Thymus (tissue), 11 donors: ENCODE results near the gene ENAH. TPM values are rescaled to one million over a fixed set of nuclear protein-coding genes. Genes with fewer than 3 reads are reported as not detected.
"Not testable (repeated sequence)": the region's sequence is repeated elsewhere in the genome, so short reads cannot be mapped to it uniquely, and the experiment has no call there.

Source experiments
- DNase-seq, 9 donors: peaks; one replicate each; pipeline ENCODE4 v3.0.0-alpha.2; 2013; ENCODE audit warnings: low spot score in 9 of 9, low read depth in 6 of 9, missing footprints in 1 of 9
- H3K27ac ChIP-seq, 2 donors: one replicate each; pipeline ENCODE4 v1.5.1; 2013; ENCODE audit warnings: control low read depth in 1 of 2, low read depth in 1 of 2, low read length in 1 of 2, mild to moderate bottlenecking in 1 of 2, moderate library complexity in 1 of 2
- H3K27me3 ChIP-seq, 2 donors: one replicate each; pipeline ENCODE4 v1.5.1; 2013; ENCODE audit warnings: low read length in 1 of 2; ENCODE audit not compliant: control insufficient read depth in 2 of 2, insufficient read depth in 1 of 2
- H3K36me3 ChIP-seq, 2 donors: one replicate each; pipeline ENCODE4 v1.5.1; 2013; ENCODE audit warnings: low read length in 1 of 2, mild to moderate bottlenecking in 1 of 2, moderate library complexity in 1 of 2; ENCODE audit not compliant: control insufficient read depth in 2 of 2, insufficient read depth in 2 of 2
- H3K4me1 ChIP-seq, 2 donors: one replicate each; pipeline ENCODE4 v1.5.1; 2013; ENCODE audit warnings: low read length in 2 of 2; ENCODE audit not compliant: control insufficient read depth in 2 of 2, insufficient read depth in 2 of 2
- H3K4me3 ChIP-seq, 2 donors: one replicate each; pipeline ENCODE4 v1.5.1; 2013; ENCODE audit warnings: low read length in 2 of 2, control low read depth in 1 of 2, mild to moderate bottlenecking in 1 of 2
- H3K9me3 ChIP-seq, 2 donors: one replicate each; pipeline ENCODE4 v1.5.1; 2013; ENCODE audit warnings: low read length in 1 of 2, mild to moderate bottlenecking in 1 of 2; ENCODE audit not compliant: control insufficient read depth in 2 of 2, insufficient read depth in 1 of 2
- WGBS: extraction: QIAGEN DNeasy Blood & Tissue Kit; methylation state at CpG from one replicate; pipeline ENCODE4 v1.1.7; 2013; 5-methylcytosine and 5-hydroxymethylcytosine counted together
- polyA plus RNA-seq: library from polyadenylated mRNA; stranded (reverse); fragments of 200-250 nt; gene quantifications from one replicate; pipeline ENCODE4 v1.2.3, GENCODE V29; 2013
- total RNA-seq: library from RNA; stranded (reverse); fragments of 120-200 nt; gene quantifications from one replicate; pipeline ENCODE4 v1.2.4, GENCODE V29; 2013
- donor health status: healthy.

The ENAH gene
- total and polyA plus RNA-seq, 2 donors, result 18.3 to 19.5 TPM

DNA sequence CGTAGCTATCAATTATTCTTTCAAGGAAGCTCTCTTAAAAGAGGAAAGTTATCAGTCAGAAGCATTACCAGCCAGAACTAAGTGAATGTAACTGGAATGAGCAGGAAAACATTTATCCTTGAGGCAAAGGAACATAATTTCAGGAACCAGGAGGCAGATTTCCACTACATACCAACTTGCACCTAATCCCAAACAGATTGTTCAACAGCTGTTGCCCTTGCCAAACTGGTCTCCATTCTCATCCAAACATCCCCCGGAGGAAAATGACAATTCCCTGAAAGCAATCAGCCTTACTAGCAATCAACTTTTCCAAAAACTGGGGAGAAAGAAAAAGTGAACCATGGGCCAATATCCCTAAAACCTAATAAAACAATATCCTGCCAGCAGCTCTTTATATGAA lies 35.0 kb downstream of the ENAH start:
- no peak for DNase-seq
- WGBS, result 98% methylated on average over 2 of the region's 2 CpGs
- Histone ChIP-seq H3K27ac (no peak overlapping the region), H3K27me3 (no peaks in the 10 kb centered on the region), H3K4me1 (no peaks in the 10 kb centered on the region), H3K9me3 (no peaks in the 10 kb centered on the region), H3K4me3 (no peak overlapping the region), H3K36me3 (no peaks in the 10 kb centered on the region)

- 100% methylated on average over 1 of the region's 1 CpG for WGBS
- no peak overlapping the region for H3K27ac ChIP-seq
- no peaks in the 10 kb centered on the region for H3K9me3 ChIP-seq
Observed at GRCh38 chr1:225617479-225617878, 35.4 kb downstream of the ENAH start.

DNA sequence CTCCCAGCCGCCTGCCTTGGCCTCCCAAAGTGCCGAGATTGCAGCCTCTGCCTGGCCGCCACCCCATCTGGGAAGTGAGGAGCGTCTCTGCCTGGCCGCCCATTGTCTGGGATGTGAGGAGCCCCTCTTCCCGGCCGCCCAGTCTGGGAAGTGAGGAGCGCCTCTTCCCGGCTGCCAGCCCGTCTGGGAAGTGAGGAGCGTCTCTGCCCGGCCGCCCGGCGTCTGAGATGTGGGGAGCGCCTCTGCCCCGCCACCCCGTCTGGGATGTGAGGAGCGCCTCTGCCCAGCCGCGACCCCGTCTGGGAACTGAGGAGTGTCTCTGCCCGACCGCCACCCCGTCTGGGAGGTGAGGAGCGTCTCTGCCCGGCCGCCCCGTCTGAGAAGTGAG lies 37.5 kb downstream of the ENAH start:
- not testable (repeated sequence) for H3K4me3 ChIP-seq, DNase-seq, H3K4me1 ChIP-seq, H3K27ac ChIP-seq, H3K9me3 ChIP-seq, H3K27me3 ChIP-seq, H3K36me3 ChIP-seq
- WGBS, result 97% methylated on average over 25 of the region's 29 CpGs

More at GRCh38 chr1:225617479-225617878, 35.4 kb downstream of the ENAH start:
- Histone ChIP-seq H3K4me3 (no peak overlapping the region), H3K27me3 (no peaks in the 10 kb centered on the region), H3K4me1 (no peaks in the 10 kb centered on the region), H3K36me3 (no peaks in the 10 kb centered on the region)
- DNase-seq, result no peak

DNA sequence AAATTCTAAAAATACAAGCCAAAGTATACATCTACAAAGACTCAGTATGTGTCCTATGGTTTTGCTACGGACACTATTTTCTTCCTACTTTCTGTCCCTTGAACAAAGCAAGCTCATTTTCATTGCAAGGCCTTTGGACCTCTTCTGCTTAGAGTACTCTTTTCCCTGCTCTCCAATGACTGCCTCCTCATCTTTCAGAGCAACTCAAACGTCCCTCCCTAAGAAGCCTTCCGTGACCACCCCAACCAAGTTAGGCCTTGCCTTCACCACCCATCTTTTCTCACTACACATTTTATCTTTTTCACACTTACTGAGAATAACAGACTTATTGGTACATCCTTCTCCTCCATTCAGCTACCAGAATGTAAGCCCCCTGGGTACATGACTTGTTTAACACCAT lies 39.9 kb downstream of the ENAH start:
- 94% methylated on average over 3 of the region's 3 CpGs for WGBS
- Histone ChIP-seq H3K27me3 (no peaks in the 10 kb centered on the region), H3K9me3 (no peaks in the 10 kb centered on the region), H3K36me3 (no peaks in the 10 kb centered on the region), H3K4me3 (no peak overlapping the region), H3K4me1 (no peaks in the 10 kb centered on the region), H3K27ac (no peak overlapping the region)
- no peak for DNase-seq

GRCh38 chr1:225612287-225612686 lies 40.6 kb downstream of the ENAH start:
- no peaks in the 10 kb centered on the region for H3K27me3 ChIP-seq
- no peaks in the 10 kb centered on the region for H3K4me1 ChIP-seq
- peak overlapping the region in 1 of 2 donors; percentile 2 for H3K27ac ChIP-seq
- H3K4me3 ChIP-seq, result no peak overlapping the region
- DNase-seq, result no peak
- H3K9me3 ChIP-seq, result no peaks in the 10 kb centered on the region
- no peaks in the 10 kb centered on the region for H3K36me3 ChIP-seq

DNA sequence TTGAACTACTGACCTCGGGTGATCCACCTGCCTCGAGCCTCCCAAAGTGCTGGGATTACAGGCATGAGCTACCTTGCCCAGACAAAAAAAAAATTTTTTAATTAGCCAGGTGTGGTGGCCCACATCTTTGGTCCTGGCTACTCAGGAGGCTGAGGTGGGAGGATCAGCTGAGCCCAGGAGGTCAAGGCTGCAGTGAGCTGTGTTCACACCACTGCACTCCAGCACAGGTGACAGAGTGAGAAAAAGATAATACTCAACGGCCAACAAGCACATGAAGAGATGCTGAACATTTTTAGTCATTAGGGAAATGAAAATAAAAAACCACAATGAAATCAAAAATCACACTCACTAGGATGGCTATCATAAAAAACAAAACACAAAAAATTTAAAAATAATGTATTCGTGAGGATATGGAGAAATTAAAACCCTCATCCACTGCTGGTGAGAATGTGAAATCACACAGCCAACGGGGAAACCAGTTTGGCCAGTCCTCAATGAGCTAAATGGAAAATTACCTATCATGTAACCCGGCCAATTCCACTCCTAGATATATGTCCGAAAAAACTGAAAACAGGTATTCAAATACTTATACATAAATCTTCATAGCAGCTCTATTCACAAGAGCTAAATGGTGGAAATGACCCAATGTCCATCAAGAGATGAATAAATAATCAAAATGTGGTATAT lies 41.2 kb downstream of the ENAH start:
- no peak overlapping the region for H3K4me3 ChIP-seq
- no peaks in the 10 kb centered on the region for H3K36me3 ChIP-seq
- DNase-seq, result no peak
- H3K9me3 ChIP-seq, result no peaks in the 10 kb centered on the region
- no peaks in the 10 kb centered on the region for H3K4me1 ChIP-seq
- 94% methylated on average over 7 of the region's 7 CpGs for WGBS
- no peaks in the 10 kb centered on the region for H3K27me3 ChIP-seq
- no peak overlapping the region for H3K27ac ChIP-seq

DNA sequence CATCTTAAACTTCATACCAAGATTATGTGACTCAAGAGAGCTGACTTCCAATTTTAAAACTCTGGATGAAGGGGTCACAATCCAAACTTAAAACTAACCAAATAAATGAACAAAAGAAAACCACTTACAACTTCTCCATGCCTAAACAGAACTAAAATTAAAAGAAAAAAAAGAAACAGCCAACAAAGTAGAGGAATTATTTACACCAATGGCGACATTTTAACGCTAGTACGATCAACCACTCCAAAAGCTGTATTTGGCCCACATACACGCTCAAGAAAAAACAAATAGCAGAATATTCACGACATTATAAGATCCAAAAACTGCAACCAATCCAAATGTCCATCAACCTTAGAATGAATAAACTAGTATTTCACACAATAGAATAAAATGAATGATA lies 42.4 kb downstream of the ENAH start:
- Histone ChIP-seq H3K27me3 (no peaks in the 10 kb centered on the region), H3K36me3 (no peaks in the 10 kb centered on the region), H3K4me3 (no peak overlapping the region), H3K27ac (no peak overlapping the region), H3K9me3 (no peaks in the 10 kb centered on the region), H3K4me1 (no peaks in the 10 kb centered on the region)
- DNase-seq, result no peak
- WGBS, result 98% methylated on average over 5 of the region's 5 CpGs

- DNase-seq, result no peak
- Histone ChIP-seq H3K36me3 (no peaks in the 10 kb centered on the region), H3K27ac (no peak overlapping the region), H3K27me3 (no peaks in the 10 kb centered on the region), H3K9me3 (no peaks in the 10 kb centered on the region), H3K4me1 (no peaks in the 10 kb centered on the region), H3K4me3 (no peak overlapping the region)
- 96% methylated on average over 14 of the region's 14 CpGs for WGBS
Observed at GRCh38 chr1:225608014-225608796, 44.7 kb downstream of the ENAH start.

- Histone ChIP-seq H3K9me3 (no peaks in the 10 kb centered on the region), H3K27me3 (no peaks in the 10 kb centered on the region), H3K4me3 (no peak overlapping the region), H3K36me3 (no peaks in the 10 kb centered on the region), H3K27ac (no peak overlapping the region), H3K4me1 (no peaks in the 10 kb centered on the region)
- WGBS, result 94% methylated on average over 3 of the region's 3 CpGs
- no peak for DNase-seq
Observed at GRCh38 chr1:225607355-225607754, 45.6 kb downstream of the ENAH start.
